NT2/D1 (cell line): ENCODE measurements around the gene FIGNL1.

ENCODE experiments used
- DNase-seq: peaks from one replicate; pipeline ENCODE4 v3.0.0-alpha.2; 2011; ENCODE audit warnings: low read depth, low spot score
- H3K27me3 ChIP-seq: 2 replicates; pipeline ENCODE4 v1.6.0; 2011; ENCODE audit warnings: mild to moderate bottlenecking; ENCODE audit not compliant: insufficient read length, insufficient read depth
- H3K36me3 ChIP-seq: 2 replicates; pipeline ENCODE4 v1.6.1; 2011; ENCODE audit warnings: mild to moderate bottlenecking, low read length, mixed read lengths; ENCODE audit not compliant: insufficient read depth, insufficient read length
- H3K4me1 ChIP-seq: 2 replicates; pipeline ENCODE4 v1.5.1; 2011; ENCODE audit not compliant: insufficient read depth, insufficient read length
- H3K4me3 ChIP-seq: 2 replicates; pipeline ENCODE4 v1.5.1; 2011; ENCODE audit warnings: low read depth; ENCODE audit not compliant: insufficient read length
- H3K9ac ChIP-seq: 2 replicates; pipeline ENCODE4 v1.6.0; 2011; ENCODE audit warnings: low read depth; ENCODE audit not compliant: insufficient read length
- H3K9me3 ChIP-seq: 2 replicates; pipeline ENCODE4 v1.5.1; 2011; ENCODE audit warnings: mild to moderate bottlenecking, low read length; ENCODE audit not compliant: insufficient read depth
- SUZ12 ChIP-seq: IDR thresholded peaks from 2 replicates; pipeline ENCODE4 v1.6.1; 2011; ENCODE audit not compliant: insufficient read length, insufficient read depth; ENCODE audit errors: extremely low read depth
- YY1 ChIP-seq: IDR thresholded peaks from 2 replicates; pipeline ENCODE4 v1.6.1; 2011; ENCODE audit not compliant: insufficient read length, insufficient read depth
- ZNF274 ChIP-seq: IDR thresholded peaks from 2 replicates; pipeline ENCODE4 v1.6.1; 2011; ENCODE audit warnings: mild to moderate bottlenecking, low read depth, low read length

FIGNL1 gene

GRCh38 chr7:50422858-50423257, 27.3 kb downstream of the FIGNL1 start:
- no peak overlapping the region for H3K9ac ChIP-seq
- no peak for TF ChIP-seq YY1
- TF ChIP-seq SUZ12: no peak
- TF ChIP-seq ZNF274: no peak

GRCh38 chr7:50421043-50421442, 29.1 kb downstream of the FIGNL1 start:
- Histone ChIP-seq H3K27me3 (no peaks in the 10 kb centered on the region), H3K4me3 (no peak overlapping the region), H3K36me3 (no peaks in the 10 kb centered on the region), H3K9me3 (no peaks in the 10 kb centered on the region), H3K4me1 (peaks cover 2% of the 10 kb centered on the region), H3K9ac (no peak overlapping the region)
- DNase-seq: peak; percentile 36
- TF ChIP-seq YY1 (no peak), ZNF274 (no peak), SUZ12 (no peak)

More at GRCh38 chr7:50422858-50423257, 27.3 kb downstream of the FIGNL1 start:
- peaks cover 2% of the 10 kb centered on the region for H3K4me1 ChIP-seq
- no peak for DNase-seq
- H3K4me3 ChIP-seq: no peak overlapping the region
- no peaks in the 10 kb centered on the region for H3K9me3 ChIP-seq
- no peaks in the 10 kb centered on the region for H3K27me3 ChIP-seq
- no peaks in the 10 kb centered on the region for H3K36me3 ChIP-seq

GRCh38 chr7:50418526-50419290, 31.4 kb downstream of the FIGNL1 start:
- peaks cover 2% of the 10 kb centered on the region for H3K4me1 ChIP-seq
- no peaks in the 10 kb centered on the region for H3K27me3 ChIP-seq
- H3K36me3 ChIP-seq: no peaks in the 10 kb centered on the region
- no peak for DNase-seq
- no peak overlapping the region for H3K4me3 ChIP-seq
- H3K9ac ChIP-seq: no peak overlapping the region
- H3K9me3 ChIP-seq: no peaks in the 10 kb centered on the region
- TF ChIP-seq SUZ12 (no peak), YY1 (no peak), ZNF274 (no peak)

- Histone ChIP-seq H3K27me3 (no peaks in the 10 kb centered on the region), H3K4me1 (peaks cover 2% of the 10 kb centered on the region), H3K9me3 (no peaks in the 10 kb centered on the region), H3K4me3 (no peak overlapping the region), H3K9ac (no peak overlapping the region), H3K36me3 (no peaks in the 10 kb centered on the region)
- TF ChIP-seq SUZ12: no peak
- no peak for TF ChIP-seq YY1
- no peak for TF ChIP-seq ZNF274
- DNase-seq: peak; percentile 94
Measured at GRCh38 chr7:50418086-50418515, 32.0 kb downstream of the FIGNL1 start.

GRCh38 chr7:50416527-50417182, 33.5 kb downstream of the FIGNL1 start:
- no peaks in the 10 kb centered on the region for H3K27me3 ChIP-seq
- TF ChIP-seq ZNF274 (no peak), YY1 (no peak), SUZ12 (no peak)
- no peaks in the 10 kb centered on the region for H3K9me3 ChIP-seq
- no peaks in the 10 kb centered on the region for H3K36me3 ChIP-seq
- no peak for DNase-seq
- H3K4me1 ChIP-seq: peaks cover 2% of the 10 kb centered on the region
- no peak overlapping the region for H3K9ac ChIP-seq
- H3K4me3 ChIP-seq: no peak overlapping the region

- no peak overlapping the region for H3K4me3 ChIP-seq
- peaks cover 2% of the 10 kb centered on the region for H3K4me1 ChIP-seq
- H3K36me3 ChIP-seq: no peaks in the 10 kb centered on the region
- DNase-seq: no peak
- H3K9ac ChIP-seq: no peak overlapping the region
- no peaks in the 10 kb centered on the region for H3K9me3 ChIP-seq
- TF ChIP-seq SUZ12: no peak
- TF ChIP-seq YY1: no peak
- no peak for TF ChIP-seq ZNF274
- no peaks in the 10 kb centered on the region for H3K27me3 ChIP-seq
Measured at GRCh38 chr7:50415844-50416364, 34.2 kb downstream of the FIGNL1 start.

GRCh38 chr7:50413561-50413960, 36.6 kb downstream of the FIGNL1 start:
- H3K27me3 ChIP-seq: no peaks in the 10 kb centered on the region
- H3K9ac ChIP-seq: no peak overlapping the region
- TF ChIP-seq YY1: no peak
- no peak for TF ChIP-seq ZNF274
- no peak for TF ChIP-seq SUZ12
- H3K4me3 ChIP-seq: no peak overlapping the region
- DNase-seq: no peak
- no peaks in the 10 kb centered on the region for H3K36me3 ChIP-seq
- peaks cover 2% of the 10 kb centered on the region for H3K4me1 ChIP-seq
- H3K9me3 ChIP-seq: no peaks in the 10 kb centered on the region
